H1 (cell line): Measurements from ENCODE around the gene BAZ2A. TPM values are rescaled to one million over a fixed set of nuclear protein-coding genes. Genes with fewer than 3 reads are reported as not detected.

Experiments used
- CTCF ChIA-PET: fragments of 300-600 bp; sonication (Branson Sonifier 250); formaldehyde crosslinking; loops from one replicate; lab custom pipeline; 2021; ENCODE audit not compliant: partially characterized antibody; lab: Charles Lee
- POLR2A ChIA-PET: fragments of 300-600 bp; sonication (Branson Sonifier 250); formaldehyde crosslinking; loops from one replicate; lab custom pipeline; 2021; ENCODE audit warnings: inconsistent platforms; ENCODE audit not compliant: partially characterized antibody; lab: Charles Lee
- DNase-seq, 2 experiments: peaks; one replicate each; pipeline versions ENCODE4 v3.0.0 to v3.0.0-alpha.2; 2010 to 2022; ENCODE audit warnings: low spot score in 2 of 2, low read depth in 1 of 2, mixed read lengths in 1 of 2
- FAIRE-seq: peaks from 2 replicates; lab custom pipeline; 2011; peaks lifted over from hg19 to GRCh38; lab: Jason Lieb, UNC
- H2AFZ ChIP-seq: 2 replicates; pipeline ENCODE4 v1.8.1; 2012; ENCODE audit warnings: low read length, inconsistent platforms
- H2AK5ac ChIP-seq: 2 replicates; pipeline ENCODE4 v1.6.1; 2013; ENCODE audit warnings: low read depth, low read length
- H2BK120ac ChIP-seq: replicated peaks from 2 replicates; pipeline ENCODE3; 2013; ENCODE audit warnings: low read depth, low read length, inconsistent platforms
- H2BK12ac ChIP-seq: 2 replicates; pipeline ENCODE4 v1.6.1; 2013; ENCODE audit warnings: low read depth, low read length
- H2BK15ac ChIP-seq: 2 replicates; pipeline ENCODE4 v1.6.1; 2013; ENCODE audit warnings: low read length
- H2BK20ac ChIP-seq: 2 replicates; pipeline ENCODE4 v1.6.1; 2013; ENCODE audit warnings: low read length
- H2BK5ac ChIP-seq: 2 replicates; pipeline ENCODE4 v1.6.1; 2013; ENCODE audit warnings: low read depth, low read length
- H3K14ac ChIP-seq: 2 replicates; pipeline ENCODE4 v1.6.1; 2013; ENCODE audit warnings: inconsistent platforms; ENCODE audit not compliant: insufficient read length
- H3K18ac ChIP-seq: 2 replicates; pipeline ENCODE4 v1.6.1; 2013; ENCODE audit warnings: low read length; ENCODE audit errors: extremely low read depth
- H3K23ac ChIP-seq: 2 replicates; pipeline ENCODE4 v1.6.1; 2013; ENCODE audit warnings: inconsistent platforms; ENCODE audit not compliant: insufficient read length
- H3K23me2 ChIP-seq: 2 replicates; pipeline ENCODE4 v1.6.1; 2013; ENCODE audit warnings: low read depth, low read length
- H3K27ac ChIP-seq: 2 replicates; pipeline ENCODE4 v1.6.1; 2011; ENCODE audit warnings: low read depth, low read length, inconsistent platforms
- H3K27me3 ChIP-seq, 4 experiments: replicated peaks in 1 of 4; 1 replicate in 1 of 4; 2 replicates in 3 of 4; pipeline versions ENCODE4 v1.6.1 to v1.8.1; 2011 to 2013; ENCODE audit warnings: low read length in 3 of 4, mild to moderate bottlenecking in 3 of 4, inconsistent platforms in 2 of 4, mixed read lengths in 2 of 4, moderate library complexity in 1 of 4; ENCODE audit not compliant: control insufficient read depth in 3 of 4, insufficient read depth in 3 of 4; ENCODE audit errors: extremely low read depth in 1 of 4
- H3K36me3 ChIP-seq, 4 experiments: 2 replicates each; pipeline versions ENCODE4 v1.6.1 to v1.8.1; 2011 to 2013; ENCODE audit warnings: mild to moderate bottlenecking in 4 of 4, low read length in 3 of 4, moderate library complexity in 2 of 4, control low read depth in 1 of 4, inconsistent platforms in 1 of 4; ENCODE audit not compliant: insufficient read depth in 4 of 4, control insufficient read depth in 2 of 4
- H3K4ac ChIP-seq: replicated peaks from 2 replicates; pipeline ENCODE3; 2013; ENCODE audit warnings: low read length, low read depth, mixed read lengths, inconsistent platforms; ENCODE audit not compliant: insufficient read length
- H3K4me1 ChIP-seq, 4 experiments: replicated peaks in 1 of 4; 1 replicate in 1 of 4; 2 replicates in 3 of 4; pipeline versions ENCODE4 v1.6.1 to v1.8.1; 2011 to 2013; ENCODE audit warnings: low read length in 3 of 4, inconsistent platforms in 2 of 4, mixed read lengths in 1 of 4; ENCODE audit not compliant: insufficient read depth in 4 of 4, control insufficient read depth in 3 of 4
- H3K4me2 ChIP-seq, 2 experiments: 2 replicates each; pipeline versions ENCODE4 v1.6.1 to v1.8.1; 2011 to 2013; ENCODE audit warnings: low read depth in 2 of 2, low read length in 2 of 2, control low read depth in 1 of 2, inconsistent platforms in 1 of 2, mild to moderate bottlenecking in 1 of 2; ENCODE audit not compliant: insufficient read depth in 1 of 2
- H3K4me3 ChIP-seq, 4 experiments: fragments of 200-600, 300-600 bp in 1 of 4; sonication (generic), shearing (Covaris generic), sonication (Bioruptor Twin) in 1 of 4; 2 replicates each; pipeline versions ENCODE4 v1.5.1 to v1.8.1; 2011 to 2016; ENCODE audit warnings: low read length in 4 of 4, low read depth in 3 of 4, control low read depth in 2 of 4, inconsistent platforms in 2 of 4, mild to moderate bottlenecking in 2 of 4, mixed read lengths in 1 of 4, moderate library complexity in 1 of 4; ENCODE audit not compliant: insufficient read depth in 2 of 4; ENCODE audit errors: extremely low read depth in 1 of 4
- H3K56ac ChIP-seq: replicated peaks from 2 replicates; pipeline ENCODE3; 2013; ENCODE audit warnings: low read depth, mild to moderate bottlenecking, mixed read lengths, low read length, inconsistent platforms; ENCODE audit not compliant: insufficient read length
- H3K79me1 ChIP-seq: 2 replicates; pipeline ENCODE4 v1.6.1; 2013; ENCODE audit warnings: low read depth, low read length, control low read depth
- H3K79me2 ChIP-seq, 2 experiments: 2 replicates each; pipeline versions ENCODE4 v1.6.1 to v1.8.1; 2012 to 2013; ENCODE audit warnings: low read length in 2 of 2, mild to moderate bottlenecking in 2 of 2, inconsistent platforms in 1 of 2; ENCODE audit not compliant: insufficient read depth in 2 of 2, control insufficient read depth in 1 of 2
- H3K9ac ChIP-seq, 4 experiments: replicated peaks in 1 of 4; 1 replicate in 1 of 4; 2 replicates in 3 of 4; pipeline versions ENCODE4 v1.6.1 to v1.8.1; 2011 to 2013; ENCODE audit warnings: low read depth in 3 of 4, low read length in 3 of 4, control low read depth in 2 of 4, mild to moderate bottlenecking in 2 of 4, moderate library complexity in 2 of 4, inconsistent platforms in 1 of 4; ENCODE audit errors: extremely low read depth in 1 of 4
- H3K9me3 ChIP-seq, 2 experiments: 2 replicates each; pipeline versions ENCODE4 v1.6.1 to v1.8.1; 2012 to 2013; ENCODE audit warnings: mild to moderate bottlenecking in 2 of 2, moderate library complexity in 2 of 2, control low read depth in 1 of 2, inconsistent platforms in 1 of 2, low read depth in 1 of 2, low read length in 1 of 2, mixed read lengths in 1 of 2; ENCODE audit not compliant: insufficient read depth in 2 of 2
- H4K20me1 ChIP-seq, 2 experiments: replicated peaks in 1 of 2; 2 replicates each; pipeline versions ENCODE3 to v1.8.1; 2011 to 2013; ENCODE audit warnings: inconsistent platforms in 2 of 2, low read length in 2 of 2, mild to moderate bottlenecking in 1 of 2; ENCODE audit not compliant: insufficient read depth in 2 of 2, control insufficient read depth in 1 of 2
- H4K5ac ChIP-seq: 2 replicates; pipeline ENCODE4 v1.6.1; 2013; ENCODE audit warnings: low read length, low read depth, mixed read lengths, inconsistent platforms; ENCODE audit not compliant: insufficient read length
- H4K8ac ChIP-seq: 2 replicates; pipeline ENCODE4 v1.8.0; 2013; ENCODE audit warnings: mild to moderate bottlenecking, moderate library complexity, low read length, inconsistent platforms; ENCODE audit not compliant: insufficient read depth; ENCODE audit errors: extremely low read depth
- H4K91ac ChIP-seq: replicated peaks from 2 replicates; pipeline ENCODE3; 2013; ENCODE audit warnings: low read length, mixed read lengths, inconsistent platforms; ENCODE audit not compliant: insufficient read length
- ASH2L ChIP-seq: fragments of 200-600, 300-600 bp; sonication (generic); IDR thresholded peaks from one replicate; pipeline ENCODE4 v1.7.1; 2017; ENCODE audit warnings: low read length
- ATF2 ChIP-seq: IDR thresholded peaks from 2 replicates; pipeline ENCODE4 v1.6.1; 2012; ENCODE audit warnings: low read length, inconsistent platforms
- CHD2 ChIP-seq: IDR thresholded peaks from 2 replicates; pipeline ENCODE4 v1.6.1; 2012; ENCODE audit warnings: low read length, improper control_type of control experiment
- CREB1 ChIP-seq: IDR thresholded peaks from 2 replicates; pipeline ENCODE4 v1.6.1; 2012; ENCODE audit warnings: inconsistent platforms
- EZH2 ChIP-seq: fragments of 200-600 bp; sonication (generic); IDR thresholded peaks from 2 replicates; pipeline ENCODE4 v1.7.1; 2012; ENCODE audit warnings: low read depth, mild to moderate bottlenecking, moderate library complexity, low read length, inconsistent platforms; ENCODE audit not compliant: severe bottlenecking
- GTF2F1 ChIP-seq: IDR thresholded peaks from 2 replicates; pipeline ENCODE4 v1.6.1; 2012; ENCODE audit warnings: low read depth, low read length, improper control_type of control experiment, borderline replicate concordance
- KDM1A ChIP-seq: fragments of 200-600, 300-600 bp; sonication (generic); IDR thresholded peaks from 2 replicates; pipeline ENCODE4 v1.7.1; 2016; ENCODE audit warnings: mild to moderate bottlenecking, low read length, borderline replicate concordance
- RAD21 ChIP-seq, 2 experiments: IDR thresholded peaks in 1 of 2; conservative IDR thresholded peaks in 1 of 2; 2 replicates each; pipeline ENCODE4 v1.6.1; 2011; ENCODE audit warnings: low read depth in 2 of 2, low read length in 2 of 2, improper control_type of control experiment in 1 of 2, inconsistent platforms in 1 of 2, mild to moderate bottlenecking in 1 of 2, moderate library complexity in 1 of 2
- SAP30 ChIP-seq: fragments of 300-600 bp; sonication (generic); IDR thresholded peaks from 2 replicates; pipeline ENCODE4 v1.7.1; 2012; ENCODE audit warnings: low read length, moderate library complexity, mild to moderate bottlenecking, inconsistent platforms; ENCODE audit not compliant: insufficient read depth, insufficient replicate concordance
- YY1 ChIP-seq: IDR thresholded peaks from 2 replicates; pipeline ENCODE4 v1.6.1; 2011; ENCODE audit warnings: low read depth, mild to moderate bottlenecking, low read length
- WGBS, 2 experiments: shearing (Covaris generic) in 1 of 2; methylation state at CpG; one replicate each; pipeline versions ENCODE4 v1.1.6 to v1.1.7; 2013 to 2015; ENCODE audit warnings: low lambda C conversion rate in 2 of 2, mixed read lengths in 2 of 2, inconsistent platforms in 1 of 2, low coverage in 1 of 2, missing lambda C conversion rate in 1 of 2; ENCODE audit not compliant: insufficient replicate concordance in 2 of 2, insufficient coverage in 1 of 2, insufficient read length in 1 of 2; ENCODE audit errors: extremely low coverage in 1 of 2, missing lambda C conversion rate in 1 of 2; 5-methylcytosine and 5-hydroxymethylcytosine counted together
- polyA plus RNA-seq, 7 experiments: library from polyadenylated mRNA; depleted of rRNA in 3 of 7; stranded (reverse) in 5 of 7; unstranded in 2 of 7; fragments of >200 nt in 5 of 7; fragments of 200-250 nt in 2 of 7; gene quantifications; 1 replicate in 5 of 7; 2 replicates in 1 of 7; 4 replicates in 1 of 7; pipeline versions ENCODE4 v1.2.1 to v1.2.3, GENCODE V29; 2011 to 2013; ENCODE audit warnings: missing spikeins in 2 of 7, mixed read lengths in 2 of 7
- total RNA-seq: library from RNA; stranded (reverse); fragmentation: NEBNext Ultra II Directional; extraction: Animal tissue kit (Norgen Biotek cat#: 25700); gene quantifications from 2 replicates; pipeline ENCODE4 v1.2.1, GENCODE V29; 2021
- TF ChIP-seq, protein P1 (sequence below): IDR thresholded peaks from 2 replicates; pipeline ENCODE4 v1.6.1; 2012; ENCODE audit warnings: inconsistent platforms

The BAZ2A gene
- total and polyA plus RNA-seq, 2 of the 8 experiments (the other 6 are each of a cell fraction or from before 2014, with no cell fraction given), result 52.0 to 110 TPM

- Histone ChIP-seq H3K4me2 (no peak overlapping the region), H2BK20ac (no peak overlapping the region), H3K4ac (no peak overlapping the region), H3K27ac (no peak overlapping the region), H3K9me3 (no peaks in the 10 kb centered on the region), H3K36me3 (peaks cover 0 to 2% (median 0%) of the 10 kb centered on the region in 4 experiments; a peak in 1 of 8 replicates), H3K9ac (no peak overlapping the region), H4K5ac (no peak overlapping the region), H4K8ac (no peak overlapping the region), H3K23ac (no peak overlapping the region), H3K23me2 (no peaks in the 10 kb centered on the region), H2BK120ac (no peak overlapping the region), H3K14ac (no peak overlapping the region), H3K4me3 (no peak overlapping the region), H3K56ac (no peak overlapping the region), H3K4me1 (no peaks in the 10 kb centered on the region), H2BK12ac (no peak overlapping the region), H4K20me1 (no peaks in the 10 kb centered on the region), H3K79me1 (no peaks in the 10 kb centered on the region), H2BK5ac (no peak overlapping the region), H2BK15ac (no peak overlapping the region), H3K79me2 (no peaks in the 10 kb centered on the region), H2AK5ac (no peak overlapping the region), H2AFZ (no peak overlapping the region), H3K18ac (no peak overlapping the region), H4K91ac (no peak overlapping the region), H3K27me3 (no peaks in the 10 kb centered on the region)
- DNase-seq (no peak), FAIRE-seq (no peak)
- ChIA-PET CTCF (interaction anchor here (0.6 to 13.2 kb wide), 14 partner anchors 11 to 1050 kb away, joined by 3 to 220 read pairs (median 4); no protein-coding TSS in a partner anchor), POLR2A (no interaction called here)
- WGBS, 2 experiments, result 92% methylated on average over 2 of the region's 2 CpGs; no CpG with 5 or more reads in 1 of the 2 experiments
- no peak for TF ChIP-seq GTF2F1
- no peak for TF ChIP-seq RAD21 (IDR thresholded peaks at IDR 0.05 in 1 of 2, conservative IDR thresholded peaks at IDR 0.05 in 1 of 2; ENCODE audit: low read depth in 2 of 2, low read length in 2 of 2)
- TF ChIP-seq CREB1, result no peak
- TF ChIP-seq, protein P1, sequence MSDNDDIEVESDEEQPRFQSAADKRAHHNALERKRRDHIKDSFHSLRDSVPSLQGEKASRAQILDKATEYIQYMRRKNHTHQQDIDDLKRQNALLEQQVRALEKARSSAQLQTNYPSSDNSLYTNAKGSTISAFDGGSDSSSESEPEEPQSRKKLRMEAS, result no peak
- no peak for TF ChIP-seq CHD2
- no peak for TF ChIP-seq SAP30
- TF ChIP-seq EZH2, result no peak
- no peak for TF ChIP-seq KDM1A
- no peak for TF ChIP-seq ASH2L
- no peak for TF ChIP-seq ATF2
- TF ChIP-seq YY1, result no peak
Measured at GRCh38 chr12:56574210-56574609, 55.9 kb downstream of the BAZ2A start.
